Measurements from ENCODE around the gene TCP1.
"Not testable (repeated sequence)": the region's sequence is repeated elsewhere in the genome, so short reads cannot be mapped to it uniquely, and the experiment has no call there.

Gene TCP1

GRCh38 chr6:159801935-159802334, 12.5 kb upstream of the TCP1 start:
- H3K4me3 Mint-ChIP-seq: no peak overlapping the region
- peaks cover 3% of the 10 kb centered on the region for H3K36me3 Mint-ChIP-seq
- peak overlapping the region; percentile 22 for H3K27ac Mint-ChIP-seq
- H3K27me3 Mint-ChIP-seq: no peaks in the 10 kb centered on the region
- no peaks in the 10 kb centered on the region for H3K9me3 Mint-ChIP-seq (ENCODE audit: low read depth)
- peaks cover 16% of the 10 kb centered on the region for H3K4me1 Mint-ChIP-seq (ENCODE audit: low read depth)

GRCh38 chr6:159800141-159800865, 10.9 kb upstream of the TCP1 start, which contains the start of gene PNLDC1:
PNLDC1 (plus strand) TSS chr6:159800276; CDS start chr6:159800308, 32 bp downstream.
- Mint-ChIP-seq H3K27ac (peak within 1 kb of the TSS; percentile 13), H3K4me3 (no peak within 1 kb of the TSS), H3K36me3 (no peaks in the 10 kb centered on the region), H3K9me3 (ENCODE audit: low read depth) (no peaks in the 10 kb centered on the region), H3K4me1 (ENCODE audit: low read depth) (peaks cover 26% of the 10 kb centered on the region), H3K27me3 (no peaks in the 10 kb centered on the region)

GRCh38 chr6:159797554-159797953, 8.2 kb upstream of the TCP1 start:
- Mint-ChIP-seq H3K9me3 (ENCODE audit: low read depth) (no peaks in the 10 kb centered on the region), H3K4me3 (no peak overlapping the region), H3K4me1 (ENCODE audit: low read depth) (peaks cover 44% of the 10 kb centered on the region), H3K36me3 (peaks cover 2% of the 10 kb centered on the region), H3K27ac (peak overlapping the region; percentile 70), H3K27me3 (no peaks in the 10 kb centered on the region)

GRCh38 chr6:159794976-159795375, 5.6 kb upstream of the TCP1 start:
- H3K4me3 Mint-ChIP-seq: not testable (repeated sequence)

GRCh38 chr6:159790956-159791598, 1.7 kb upstream of the TCP1 start:
- H3K36me3 Mint-ChIP-seq: peaks cover 13% of the 10 kb centered on the region
- H3K27me3 Mint-ChIP-seq: no peaks in the 10 kb centered on the region
- peaks cover 56% of the 10 kb centered on the region for H3K4me1 Mint-ChIP-seq (ENCODE audit: low read depth)
- H3K9me3 Mint-ChIP-seq (ENCODE audit: low read depth): no peaks in the 10 kb centered on the region
- peak overlapping the region; percentile 98 for H3K4me3 Mint-ChIP-seq
- peak overlapping the region; percentile 98 for H3K27ac Mint-ChIP-seq

More at GRCh38 chr6:159794976-159795375, 5.6 kb upstream of the TCP1 start:
- H3K4me1 Mint-ChIP-seq (ENCODE audit: low read depth): peaks cover 58% of the 10 kb centered on the region
- peak overlapping the region; percentile 43 for H3K27ac Mint-ChIP-seq
- not testable (repeated sequence) for H3K27me3 Mint-ChIP-seq; H3K9me3 Mint-ChIP-seq (ENCODE audit: low read depth); H3K36me3 Mint-ChIP-seq

GRCh38 chr6:159790149-159790955, 950 bp upstream of the TCP1 start, which contains the start of gene MRPL18:
MRPL18 (plus strand) TSS chr6:159790467; CDS start chr6:159790588, 121 bp downstream.
- no peaks in the 10 kb centered on the region for H3K27me3 Mint-ChIP-seq
- H3K4me1 Mint-ChIP-seq (ENCODE audit: low read depth): peaks cover 60% of the 10 kb centered on the region
- peaks cover 13% of the 10 kb centered on the region for H3K36me3 Mint-ChIP-seq
- H3K9me3 Mint-ChIP-seq (ENCODE audit: low read depth): no peaks in the 10 kb centered on the region
- H3K4me3 Mint-ChIP-seq: peak within 1 kb of the TSS; percentile 98
- H3K27ac Mint-ChIP-seq: peak within 1 kb of the TSS; percentile 98

GRCh38 chr6:159788753-159789376, 537 bp downstream of the TCP1 start:
- H3K4me3 Mint-ChIP-seq: peak overlapping the region; percentile 98
- H3K36me3 Mint-ChIP-seq: peaks cover 11% of the 10 kb centered on the region
- H3K27me3 Mint-ChIP-seq: no peaks in the 10 kb centered on the region
- H3K9me3 Mint-ChIP-seq (ENCODE audit: low read depth): no peaks in the 10 kb centered on the region
- H3K27ac Mint-ChIP-seq: peak overlapping the region; percentile 98
- H3K4me1 Mint-ChIP-seq (ENCODE audit: low read depth): peaks cover 56% of the 10 kb centered on the region

GRCh38 chr6:159788276-159788675, 1.1 kb downstream of the TCP1 start:
- no peaks in the 10 kb centered on the region for H3K9me3 Mint-ChIP-seq (ENCODE audit: low read depth)
- H3K4me3 Mint-ChIP-seq: peak overlapping the region; percentile 98
- H3K4me1 Mint-ChIP-seq (ENCODE audit: low read depth): peaks cover 56% of the 10 kb centered on the region
- H3K27me3 Mint-ChIP-seq: no peaks in the 10 kb centered on the region
- peaks cover 11% of the 10 kb centered on the region for H3K36me3 Mint-ChIP-seq
- peak overlapping the region; percentile 74 for H3K27ac Mint-ChIP-seq

- Mint-ChIP-seq H3K9me3 (ENCODE audit: low read depth) (no peaks in the 10 kb centered on the region), H3K27me3 (no peaks in the 10 kb centered on the region), H3K27ac (peak overlapping the region; percentile 71), H3K4me1 (ENCODE audit: low read depth) (peaks cover 21% of the 10 kb centered on the region), H3K36me3 (peaks cover 11% of the 10 kb centered on the region), H3K4me3 (no peak overlapping the region)
These were observed 10.8 kb downstream of the TCP1 start for GRCh38 chr6:159778542-159779103.

- H3K4me3 Mint-ChIP-seq: no peak overlapping the region
- no peak overlapping the region for H3K27ac Mint-ChIP-seq
- peaks cover 11% of the 10 kb centered on the region for H3K36me3 Mint-ChIP-seq
- H3K9me3 Mint-ChIP-seq (ENCODE audit: low read depth): no peaks in the 10 kb centered on the region
- H3K4me1 Mint-ChIP-seq (ENCODE audit: low read depth): peaks cover 19% of the 10 kb centered on the region
- no peaks in the 10 kb centered on the region for H3K27me3 Mint-ChIP-seq
These were observed 11.3 kb downstream of the TCP1 start for GRCh38 chr6:159778131-159778530.

GRCh38 chr6:159777240-159777904, 12.0 kb downstream of the TCP1 start:
- Mint-ChIP-seq H3K27me3 (no peaks in the 10 kb centered on the region), H3K36me3 (peaks cover 7% of the 10 kb centered on the region), H3K4me3 (no peak overlapping the region), H3K27ac (peak overlapping the region; percentile 54), H3K4me1 (ENCODE audit: low read depth) (peaks cover 11% of the 10 kb centered on the region), H3K9me3 (ENCODE audit: low read depth) (no peaks in the 10 kb centered on the region)

GRCh38 chr6:159772196-159772595, 17.2 kb downstream of the TCP1 start:
- H3K9me3 Mint-ChIP-seq (ENCODE audit: low read depth): no peaks in the 10 kb centered on the region
- H3K36me3 Mint-ChIP-seq: peaks cover 18% of the 10 kb centered on the region
- no peak overlapping the region for H3K4me3 Mint-ChIP-seq
- H3K4me1 Mint-ChIP-seq (ENCODE audit: low read depth): peaks cover 2% of the 10 kb centered on the region
- H3K27ac Mint-ChIP-seq: no peak overlapping the region
- no peaks in the 10 kb centered on the region for H3K27me3 Mint-ChIP-seq

GRCh38 chr6:159769470-159769869, 19.9 kb downstream of the TCP1 start:
- Mint-ChIP-seq H3K27me3 (no peaks in the 10 kb centered on the region), H3K36me3 (peaks cover 19% of the 10 kb centered on the region), H3K27ac (no peak overlapping the region), H3K4me1 (ENCODE audit: low read depth) (peaks cover 5% of the 10 kb centered on the region), H3K9me3 (ENCODE audit: low read depth) (no peaks in the 10 kb centered on the region), H3K4me3 (no peak overlapping the region)

- Mint-ChIP-seq H3K27me3 (no peaks in the 10 kb centered on the region), H3K36me3 (peaks cover 17% of the 10 kb centered on the region), H3K27ac (no peak overlapping the region), H3K4me3 (no peak overlapping the region), H3K9me3 (ENCODE audit: low read depth) (no peaks in the 10 kb centered on the region), H3K4me1 (ENCODE audit: low read depth) (peaks cover 10% of the 10 kb centered on the region)
These were observed 22.5 kb downstream of the TCP1 start for GRCh38 chr6:159766906-159767305.

Data from activated naive CD8-positive, alpha-beta T cell (primary cell).